Upper lobe of right lung (tissue), 1 donor: ENCODE results near the gene RIOK1. TPM values are rescaled to one million over a fixed set of nuclear protein-coding genes. Genes with fewer than 3 reads are reported as not detected.
A peak's percentile ranks its signal among the peaks of the same experiment; 100 is the strongest.
"Not testable (repeated sequence)": the region's sequence is repeated elsewhere in the genome, so short reads cannot be mapped to it uniquely, and the experiment has no call there.

Experiments
- ATAC-seq: fragments of 200-7000 bp; cut with Tn5 transposase; one replicate; pipeline ENCODE4 v1.9.1; 2020; ENCODE audit warnings: mild to moderate bottlenecking, moderate library complexity
- DNase-seq: peaks from one replicate; pipeline ENCODE4 v3.0.0-alpha.2; 2020
- H3K27ac ChIP-seq: fragments of 200-600 bp; one replicate; pipeline ENCODE4 v1.8.0; 2022
- H3K27me3 ChIP-seq: fragments of 200-600 bp; one replicate; pipeline ENCODE4 v1.8.0; 2022; ENCODE audit warnings: mild to moderate bottlenecking
- H3K36me3 ChIP-seq: fragments of 200-600 bp; one replicate; pipeline ENCODE4 v1.8.0; 2022
- H3K4me1 ChIP-seq: fragments of 200-600 bp; one replicate; pipeline ENCODE4 v1.8.0; 2022
- H3K4me3 ChIP-seq: fragments of 200-600 bp; one replicate; pipeline ENCODE4 v1.8.0; 2022; ENCODE audit warnings: mild to moderate bottlenecking
- H3K9me3 ChIP-seq: fragments of 200-600 bp; one replicate; pipeline ENCODE4 v1.8.0; 2022
- intact Hi-C: fragments of 100-400 bp; cut with DNase I; formaldehyde crosslinking; loops from one replicate; pipeline ENCODE4 v1.11.0; 2022
- long read RNA-seq: library from polyadenylated mRNA; unstranded; transcript quantifications from one replicate; pipeline ENCODE4 v2.0.0, GENCODE V29; 2021
- total RNA-seq: library from RNA; stranded (reverse); fragmentation: NEBNext Ultra II Directional; extraction: Animal tissue kit (Norgen Biotek cat#: 25700); gene quantifications from one replicate; pipeline ENCODE4 v1.2.1, GENCODE V29; 2021
- TF ChIP-seq, protein P1 (sequence below): fragments of 200-600 bp; IDR thresholded peaks from one replicate; pipeline ENCODE4 v1.8.0; 2022; ENCODE audit warnings: antibody characterized with exemption
- donor health status: DM: no; HTN: yes; CAD: no; lungs with severe emphysema.

The RIOK1 gene
- total RNA-seq: 18.4 TPM
- long read RNA-seq, transcript RIOK1-202 (17 exons, 2,810 nt): major isoform, 38 of 56 reads
- long read RNA-seq, partial matches to known transcripts: 3 of 56 reads
- long read RNA-seq, other reads (novel, unspliced or antisense): 15 of 56 reads

DNA sequence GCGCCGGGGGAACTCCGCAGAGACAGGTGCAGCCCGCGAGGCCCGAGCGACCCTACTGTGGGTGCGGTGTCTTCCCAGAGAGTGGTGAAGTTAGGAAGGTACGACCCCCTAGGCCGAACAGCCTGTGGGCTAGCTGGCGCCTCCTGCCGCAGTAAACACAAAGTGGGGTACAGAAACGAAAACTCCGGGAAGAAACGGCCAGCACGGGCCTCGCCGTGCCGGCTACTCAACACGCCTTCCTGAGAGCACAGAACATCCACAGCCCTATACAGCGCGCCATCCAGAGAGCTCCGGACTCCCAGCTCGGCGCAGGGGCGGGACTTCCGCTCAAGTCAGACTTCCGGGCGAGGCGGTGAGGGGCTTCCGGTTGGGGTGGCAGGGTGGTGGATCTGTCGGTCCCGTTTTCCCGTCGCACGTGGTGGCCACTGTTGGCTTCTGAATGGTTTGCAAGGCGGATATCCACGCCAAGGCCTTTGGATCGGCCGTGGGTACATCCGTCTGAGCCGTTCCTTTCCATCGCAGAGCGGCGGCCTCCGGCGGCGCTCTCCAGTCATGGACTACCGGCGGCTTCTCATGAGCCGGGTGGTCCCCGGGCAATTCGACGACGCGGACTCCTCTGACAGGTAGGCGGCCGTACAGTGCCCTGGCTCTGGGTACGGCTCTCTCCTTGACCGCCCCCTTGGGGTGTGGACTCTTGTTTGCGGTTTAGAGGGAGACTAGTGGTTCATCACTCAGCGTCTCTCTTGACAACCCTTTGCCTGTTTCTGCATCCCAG lies at the start of gene RIOK1, which contains the start of gene CAGE1:
TSS of gene RIOK1 (plus strand) at position 358 of the 775 bp plus-strand sequence. CDS start at position 553, 195 bp downstream.
TSS of gene CAGE1 (minus strand) at position 292 of the 775 bp plus-strand sequence. CDS start 2,569 bp downstream, outside the sequence.
- no peaks in the 10 kb centered on the region for H3K9me3 ChIP-seq
- peak within 1 kb of the TSS; percentile 75 for H3K4me3 ChIP-seq
- TF ChIP-seq, protein P1, sequence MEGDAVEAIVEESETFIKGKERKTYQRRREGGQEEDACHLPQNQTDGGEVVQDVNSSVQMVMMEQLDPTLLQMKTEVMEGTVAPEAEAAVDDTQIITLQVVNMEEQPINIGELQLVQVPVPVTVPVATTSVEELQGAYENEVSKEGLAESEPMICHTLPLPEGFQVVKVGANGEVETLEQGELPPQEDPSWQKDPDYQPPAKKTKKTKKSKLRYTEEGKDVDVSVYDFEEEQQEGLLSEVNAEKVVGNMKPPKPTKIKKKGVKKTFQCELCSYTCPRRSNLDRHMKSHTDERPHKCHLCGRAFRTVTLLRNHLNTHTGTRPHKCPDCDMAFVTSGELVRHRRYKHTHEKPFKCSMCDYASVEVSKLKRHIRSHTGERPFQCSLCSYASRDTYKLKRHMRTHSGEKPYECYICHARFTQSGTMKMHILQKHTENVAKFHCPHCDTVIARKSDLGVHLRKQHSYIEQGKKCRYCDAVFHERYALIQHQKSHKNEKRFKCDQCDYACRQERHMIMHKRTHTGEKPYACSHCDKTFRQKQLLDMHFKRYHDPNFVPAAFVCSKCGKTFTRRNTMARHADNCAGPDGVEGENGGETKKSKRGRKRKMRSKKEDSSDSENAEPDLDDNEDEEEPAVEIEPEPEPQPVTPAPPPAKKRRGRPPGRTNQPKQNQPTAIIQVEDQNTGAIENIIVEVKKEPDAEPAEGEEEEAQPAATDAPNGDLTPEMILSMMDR: peak; percentile 27
- peaks cover 14% of the 10 kb centered on the region for H3K36me3 ChIP-seq
- intact Hi-C loops: no loop called here
- no peaks in the 10 kb centered on the region for H3K27me3 ChIP-seq
- DNase-seq (peak; percentile 98), ATAC-seq (peak; percentile 99)
- peaks cover 24% of the 10 kb centered on the region for H3K4me1 ChIP-seq
- peak within 1 kb of the TSS; percentile 90 for H3K27ac ChIP-seq

DNA sequence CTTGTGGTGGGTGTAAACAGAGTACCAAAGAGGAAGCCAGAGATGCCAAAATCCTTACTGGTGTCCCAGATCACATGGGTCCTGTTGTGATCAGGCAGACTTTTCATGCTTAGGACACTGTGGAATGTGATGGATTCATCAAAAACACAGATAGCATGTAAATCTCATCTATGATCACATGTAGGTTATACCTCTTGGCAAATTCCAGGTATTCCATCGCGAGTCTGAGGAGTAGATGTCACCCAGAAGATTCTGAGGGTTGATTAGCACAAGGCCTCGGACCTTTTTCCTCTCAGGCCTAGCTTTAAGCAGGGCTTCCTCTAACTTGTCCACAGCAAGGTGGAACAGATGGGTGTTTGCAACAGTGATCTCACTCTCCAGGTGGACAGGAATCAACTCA lies 48.3 kb upstream of the RIOK1 start:
- H3K9me3 ChIP-seq: no peaks in the 10 kb centered on the region
- H3K27me3 ChIP-seq: no peaks in the 10 kb centered on the region
- H3K4me1 ChIP-seq: no peaks in the 10 kb centered on the region
- no peaks in the 10 kb centered on the region for H3K36me3 ChIP-seq
- intact Hi-C loops: no loop called here
- TF ChIP-seq, protein P1: no peak
- no peak overlapping the region for H3K27ac ChIP-seq
- ATAC-seq (no peak), DNase-seq (no peak)
- no peak overlapping the region for H3K4me3 ChIP-seq

DNA sequence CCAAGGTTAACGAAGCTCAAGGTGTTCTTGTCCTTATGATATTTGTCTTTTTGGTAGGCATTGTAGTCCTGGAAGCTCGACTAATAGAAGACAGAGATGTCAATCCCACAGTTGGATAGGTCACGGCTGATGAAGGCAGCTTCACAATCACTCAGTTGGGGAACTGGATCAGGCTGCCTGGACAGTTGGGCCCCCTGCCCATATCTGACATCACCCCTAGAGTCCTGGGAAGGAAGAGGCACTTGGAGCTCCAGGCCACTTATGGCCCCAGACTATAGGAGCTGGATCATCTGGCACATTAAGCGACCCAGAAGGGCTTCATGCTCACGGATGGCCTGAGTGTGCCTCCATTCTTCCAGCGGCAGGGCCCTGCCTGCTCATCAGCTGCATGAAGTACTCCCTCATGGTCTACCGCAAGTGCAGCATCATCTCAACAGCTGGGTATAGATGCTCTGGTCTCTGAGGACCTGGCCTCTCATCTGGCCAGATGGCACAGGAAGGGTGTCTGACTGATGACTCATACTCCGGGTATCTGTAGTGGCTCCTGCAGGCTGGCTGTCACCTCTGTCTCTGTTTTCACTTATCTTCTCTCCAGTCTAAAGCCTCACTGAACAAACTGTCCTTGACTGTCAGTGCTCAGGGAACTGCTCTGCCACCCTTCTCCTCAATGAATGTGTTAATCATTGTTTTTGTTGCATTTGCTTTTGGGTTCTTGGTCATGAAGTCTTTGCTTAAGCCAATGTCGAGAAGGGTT lies 47.4 kb upstream of the RIOK1 start:
- Histone ChIP-seq H3K4me3 (no peak overlapping the region), H3K36me3 (no peaks in the 10 kb centered on the region), H3K27ac (no peak overlapping the region), H3K27me3 (no peaks in the 10 kb centered on the region), H3K4me1 (no peaks in the 10 kb centered on the region), H3K9me3 (no peaks in the 10 kb centered on the region)
- intact Hi-C loops: no loop called here
- DNase-seq (no peak), ATAC-seq (no peak)
- TF ChIP-seq, protein P1: no peak

DNA sequence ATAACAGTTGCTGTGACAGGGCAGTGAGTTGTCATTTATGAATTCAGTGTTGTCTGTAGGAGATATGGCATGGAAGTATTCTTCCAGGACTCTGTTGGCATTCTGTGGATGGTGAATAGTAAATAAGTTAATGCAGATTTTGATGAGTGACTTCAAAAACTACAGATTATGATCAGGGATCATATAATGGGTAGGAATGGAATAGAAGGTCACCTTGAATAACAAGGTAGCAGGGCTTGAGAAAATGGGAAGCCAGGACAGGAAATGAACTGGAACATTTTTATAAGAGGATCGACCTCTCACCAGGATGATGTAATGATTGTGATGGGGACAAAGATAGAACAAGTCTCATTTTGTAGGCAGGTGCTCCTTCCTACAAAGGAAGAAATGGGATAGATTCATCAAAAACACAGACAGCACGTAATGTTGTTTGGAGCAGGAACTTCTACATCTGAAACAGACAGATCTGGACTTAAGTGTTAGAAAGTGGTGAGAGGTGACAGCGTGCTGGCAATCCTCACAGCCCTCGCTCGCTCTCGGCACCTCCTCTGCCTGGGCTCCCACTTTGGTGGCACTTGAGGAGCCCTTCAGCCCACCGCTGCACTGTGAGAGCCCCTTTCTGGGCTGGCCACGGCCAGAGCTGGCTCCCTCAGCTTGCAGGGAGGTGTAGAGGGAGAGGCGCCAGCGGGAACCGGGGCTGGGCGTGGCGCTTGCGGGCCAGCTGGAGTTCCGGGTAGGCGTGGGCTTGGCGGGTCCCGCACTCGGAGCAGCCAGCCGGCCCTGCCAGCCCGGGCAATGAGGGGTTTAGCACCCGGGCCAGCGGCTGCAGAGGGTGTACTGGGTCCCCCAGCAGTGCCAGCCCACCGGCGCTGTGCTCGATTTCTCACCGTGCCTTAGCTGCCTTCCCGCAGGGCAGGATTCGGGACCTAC lies 45.8 kb upstream of the RIOK1 start:
- Histone ChIP-seq H3K27ac (no peak overlapping the region), H3K4me3 (no peak overlapping the region), H3K36me3 (no peaks in the 10 kb centered on the region), H3K27me3 (no peaks in the 10 kb centered on the region), H3K9me3 (no peaks in the 10 kb centered on the region), H3K4me1 (no peaks in the 10 kb centered on the region)
- no peak for ATAC-seq
- TF ChIP-seq, protein P1: no peak
- no peak for DNase-seq
- intact Hi-C loops: no loop called here

DNA sequence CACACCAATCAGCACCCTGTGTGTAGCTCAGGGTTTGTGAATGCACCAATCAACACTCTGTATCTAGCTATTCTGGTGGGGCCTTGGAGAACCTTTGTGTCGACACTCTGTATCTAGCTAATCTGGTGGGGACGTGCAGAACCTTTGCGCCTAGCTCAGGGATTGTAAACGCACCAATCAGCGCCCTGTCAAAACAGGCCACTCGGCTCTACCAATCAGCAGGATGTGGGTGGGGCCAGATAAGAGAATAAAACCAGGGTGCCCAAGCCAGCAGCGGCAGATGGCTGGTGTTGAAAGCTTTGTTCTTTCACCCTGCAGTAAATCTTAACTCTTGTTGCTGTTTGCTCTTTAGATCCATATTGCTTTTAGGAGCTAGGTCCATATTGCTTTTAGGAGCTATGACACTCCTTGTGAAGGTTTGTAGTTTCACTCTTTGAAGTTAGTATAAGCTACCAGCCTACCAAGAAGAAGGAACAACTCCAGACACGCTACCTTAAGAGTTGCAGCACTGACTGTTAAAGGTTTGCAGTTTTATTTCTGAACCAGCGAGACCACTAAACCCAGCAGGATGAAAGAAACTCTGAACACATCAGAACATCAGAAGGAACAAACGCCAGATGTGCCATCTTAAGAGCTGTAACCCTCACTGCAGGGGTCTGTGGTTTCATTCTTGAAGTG lies 44.7 kb upstream of the RIOK1 start:
- H3K4me1 ChIP-seq, DNase-seq, H3K9me3 ChIP-seq, ATAC-seq, intact Hi-C loops, H3K4me3 ChIP-seq, H3K36me3 ChIP-seq, H3K27me3 ChIP-seq, H3K27ac ChIP-seq: not testable (repeated sequence)

DNA sequence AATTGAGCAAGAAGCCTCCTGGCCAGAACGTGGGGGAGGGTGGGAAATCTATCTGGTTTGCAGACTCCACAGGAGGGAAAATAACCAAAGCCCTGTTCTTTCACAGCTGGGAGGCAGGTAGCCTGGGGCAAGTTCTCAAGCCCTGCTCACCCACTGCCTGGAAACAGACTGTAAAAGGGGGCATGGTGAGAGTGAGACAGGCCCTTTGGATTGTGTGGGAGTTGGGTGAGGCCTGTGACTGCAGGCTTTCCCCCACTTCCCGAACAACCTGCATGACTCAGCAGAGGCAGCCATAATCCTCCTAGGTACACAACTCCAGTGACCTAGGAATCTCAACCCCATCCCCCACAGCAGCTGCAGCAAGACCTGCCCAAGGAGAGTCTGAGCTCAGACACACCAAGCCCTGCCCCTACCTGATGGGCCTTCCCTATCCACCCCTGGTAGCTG lies 42.0 kb upstream of the RIOK1 start:
- ATAC-seq, H3K9me3 ChIP-seq, H3K27ac ChIP-seq, H3K4me3 ChIP-seq, H3K36me3 ChIP-seq, DNase-seq, H3K27me3 ChIP-seq, intact Hi-C loops, H3K4me1 ChIP-seq: not testable (repeated sequence)

DNA sequence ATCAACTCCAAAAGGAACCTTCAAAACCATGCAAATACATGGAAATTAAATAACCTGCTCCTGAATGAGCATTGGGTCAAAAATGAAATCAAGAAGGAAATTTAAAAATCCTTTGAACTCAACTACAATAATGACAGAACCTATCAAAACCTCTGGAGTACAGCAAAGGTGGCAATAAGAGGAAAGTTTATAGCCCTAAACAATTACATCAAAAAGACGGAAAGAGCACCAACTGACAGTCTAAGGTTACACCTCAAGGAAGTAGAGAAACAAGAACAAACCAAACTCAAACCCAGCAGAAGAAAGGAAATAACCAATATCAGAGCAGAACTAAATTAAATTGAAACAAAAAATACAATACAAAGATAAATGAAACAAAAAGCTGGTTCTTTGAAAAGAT lies 39.0 kb upstream of the RIOK1 start:
- H3K9me3 ChIP-seq, DNase-seq, H3K27me3 ChIP-seq, H3K36me3 ChIP-seq, H3K27ac ChIP-seq, H3K4me3 ChIP-seq, H3K4me1 ChIP-seq, ATAC-seq, intact Hi-C loops: not testable (repeated sequence)

DNA sequence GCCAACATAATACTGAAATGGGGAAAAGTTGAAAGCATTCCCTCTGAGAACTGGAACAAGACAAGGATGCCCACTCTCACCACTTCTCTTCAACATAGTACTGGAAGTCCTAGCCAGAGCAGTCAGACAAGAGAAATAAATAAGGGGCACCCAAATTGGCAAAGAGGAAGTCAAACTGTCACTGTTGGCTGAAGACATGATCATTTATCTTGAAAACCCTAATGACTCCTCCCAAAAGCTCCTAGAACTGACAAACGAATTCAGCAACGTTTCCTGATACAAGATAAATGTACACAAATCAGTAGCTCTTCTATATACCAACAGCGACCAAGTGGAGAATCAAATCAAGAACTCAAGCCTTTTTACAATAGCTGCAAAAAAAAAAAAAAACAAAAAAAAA lies 37.7 kb upstream of the RIOK1 start:
- H3K4me1 ChIP-seq, H3K36me3 ChIP-seq, ATAC-seq, DNase-seq, H3K4me3 ChIP-seq, H3K27me3 ChIP-seq, H3K27ac ChIP-seq, H3K9me3 ChIP-seq, intact Hi-C loops: not testable (repeated sequence)
